ENCODE data around the gene SP8.
A peak's percentile ranks its signal among the peaks of the same experiment; 100 is the strongest.

Gene SP8

GRCh38 chr7:20787660-20788419 lies 1.2 kb upstream of the SP8 start:
- peaks cover 94% of the 10 kb centered on the region for H3K27me3 Mint-ChIP-seq
- CTCF ChIA-PET, result no interaction called here
- peak overlapping the region; percentile 6 for H3K27ac Mint-ChIP-seq
- peaks cover 7% of the 10 kb centered on the region for H3K9me3 Mint-ChIP-seq
- peaks cover 22% of the 10 kb centered on the region for H3K36me3 Mint-ChIP-seq
- H3K4me1 Mint-ChIP-seq, result peaks cover 23% of the 10 kb centered on the region
- peak overlapping the region; percentile 54 for H3K4me3 Mint-ChIP-seq
- DNase-seq, result no peak

GRCh38 chr7:20786421-20786778 lies 286 bp downstream of the SP8 start:
- Mint-ChIP-seq H3K27ac (peak overlapping the region; percentile 81), H3K27me3 (peaks cover 87% of the 10 kb centered on the region), H3K4me3 (peak overlapping the region; percentile 65), H3K4me1 (peaks cover 23% of the 10 kb centered on the region), H3K36me3 (peaks cover 20% of the 10 kb centered on the region), H3K9me3 (peaks cover 7% of the 10 kb centered on the region)
- no peak for DNase-seq
- CTCF ChIA-PET, result interaction anchor here (0.6 kb wide), 1 partner anchor 8 kb away, joined by 3 read pairs; no protein-coding TSS in a partner anchor

- Mint-ChIP-seq H3K27me3 (peaks cover 83% of the 10 kb centered on the region), H3K4me3 (peak overlapping the region; percentile 65), H3K36me3 (peaks cover 20% of the 10 kb centered on the region), H3K4me1 (peaks cover 20% of the 10 kb centered on the region), H3K27ac (peak overlapping the region; percentile 81), H3K9me3 (peaks cover 7% of the 10 kb centered on the region)
- CTCF ChIA-PET, result interaction anchor here (0.6 kb wide), 1 partner anchor 8 kb away, joined by 3 read pairs; no protein-coding TSS in a partner anchor
- DNase-seq, result no peak
These were observed 655 bp downstream of the SP8 start for GRCh38 chr7:20786049-20786412.

- Mint-ChIP-seq H3K27ac (peak overlapping the region; percentile 62), H3K4me1 (peaks cover 20% of the 10 kb centered on the region), H3K27me3 (peaks cover 83% of the 10 kb centered on the region), H3K9me3 (peaks cover 7% of the 10 kb centered on the region), H3K36me3 (peaks cover 20% of the 10 kb centered on the region), H3K4me3 (peak overlapping the region; percentile 65)
- CTCF ChIA-PET, result no interaction called here
- DNase-seq, result peak; percentile 20
These were observed 1.3 kb downstream of the SP8 start for GRCh38 chr7:20785157-20786048.

- Mint-ChIP-seq H3K36me3 (peaks cover 20% of the 10 kb centered on the region), H3K9me3 (peaks cover 7% of the 10 kb centered on the region), H3K4me3 (no peak overlapping the region), H3K4me1 (peaks cover 20% of the 10 kb centered on the region), H3K27me3 (peaks cover 83% of the 10 kb centered on the region), H3K27ac (no peak overlapping the region)
- DNase-seq, result no peak
- CTCF ChIA-PET, result no interaction called here
These were observed 2.1 kb downstream of the SP8 start for GRCh38 chr7:20784388-20785156.

- CTCF ChIA-PET, result no interaction called here
- peaks cover 7% of the 10 kb centered on the region for H3K9me3 Mint-ChIP-seq
- peaks cover 20% of the 10 kb centered on the region for H3K36me3 Mint-ChIP-seq
- peaks cover 20% of the 10 kb centered on the region for H3K4me1 Mint-ChIP-seq
- no peak for DNase-seq
- peaks cover 87% of the 10 kb centered on the region for H3K27me3 Mint-ChIP-seq
- H3K4me3 Mint-ChIP-seq, result peak overlapping the region; percentile 57
- peak overlapping the region; percentile 87 for H3K27ac Mint-ChIP-seq
These were observed 2.8 kb downstream of the SP8 start for GRCh38 chr7:20783700-20784387.

GRCh38 chr7:20783125-20783699 lies 3.5 kb downstream of the SP8 start:
- H3K27me3 Mint-ChIP-seq, result peaks cover 87% of the 10 kb centered on the region
- CTCF ChIA-PET, result no interaction called here
- peaks cover 20% of the 10 kb centered on the region for H3K4me1 Mint-ChIP-seq
- H3K27ac Mint-ChIP-seq, result peak overlapping the region; percentile 52
- no peak for DNase-seq
- H3K4me3 Mint-ChIP-seq, result no peak overlapping the region
- H3K36me3 Mint-ChIP-seq, result peaks cover 20% of the 10 kb centered on the region
- H3K9me3 Mint-ChIP-seq, result peaks cover 7% of the 10 kb centered on the region

- Mint-ChIP-seq H3K4me3 (no peak overlapping the region), H3K27me3 (peaks cover 79% of the 10 kb centered on the region), H3K27ac (peak overlapping the region; percentile 5), H3K4me1 (peaks cover 10% of the 10 kb centered on the region), H3K9me3 (peaks cover 2% of the 10 kb centered on the region), H3K36me3 (peaks cover 13% of the 10 kb centered on the region)
- CTCF ChIA-PET, result no interaction called here
- DNase-seq, result no peak
These were observed 7.6 kb downstream of the SP8 start for GRCh38 chr7:20779041-20779440.

GRCh38 chr7:20778063-20778721 lies 8.5 kb downstream of the SP8 start:
- Mint-ChIP-seq H3K36me3 (peaks cover 8% of the 10 kb centered on the region), H3K4me1 (peaks cover 7% of the 10 kb centered on the region)
- CTCF ChIA-PET, result interaction anchor here (1.6 to 2.4 kb wide), 2 partner anchors 471 to 476 kb away, joined by 4 to 7 read pairs; no protein-coding TSS in a partner anchor

GRCh38 chr7:20777377-20778062 lies 9.2 kb downstream of the SP8 start:
- no peaks in the 10 kb centered on the region for H3K9me3 Mint-ChIP-seq
- CTCF ChIA-PET, result interaction anchor here (0.6 to 2.4 kb wide), 3 partner anchors 17 to 477 kb away, joined by 3 to 7 read pairs (median 4); no protein-coding TSS in a partner anchor
- DNase-seq, result no peak
- H3K27me3 Mint-ChIP-seq, result peaks cover 64% of the 10 kb centered on the region
- H3K27ac Mint-ChIP-seq, result no peak overlapping the region
- peak overlapping the region; percentile 45 for H3K4me3 Mint-ChIP-seq
- H3K36me3 Mint-ChIP-seq, result peaks cover 4% of the 10 kb centered on the region
- peaks cover 7% of the 10 kb centered on the region for H3K4me1 Mint-ChIP-seq

More at GRCh38 chr7:20778063-20778721, 8.5 kb downstream of the SP8 start:
- H3K27ac Mint-ChIP-seq, result no peak overlapping the region
- peak; percentile 26 for DNase-seq
- no peaks in the 10 kb centered on the region for H3K9me3 Mint-ChIP-seq
- peaks cover 70% of the 10 kb centered on the region for H3K27me3 Mint-ChIP-seq
- H3K4me3 Mint-ChIP-seq, result no peak overlapping the region

- DNase-seq, result no peak
- H3K4me3 Mint-ChIP-seq, result peak overlapping the region; percentile 6
- CTCF ChIA-PET, result interaction anchor here (0.6 to 2.4 kb wide), 4 partner anchors 17 to 1326 kb away, joined by 3 to 7 read pairs (median 4); no protein-coding TSS in a partner anchor
- H3K27me3 Mint-ChIP-seq, result peaks cover 62% of the 10 kb centered on the region
- H3K27ac Mint-ChIP-seq, result peak overlapping the region; percentile 17
- H3K36me3 Mint-ChIP-seq, result peaks cover 4% of the 10 kb centered on the region
- H3K4me1 Mint-ChIP-seq, result peaks cover 7% of the 10 kb centered on the region
- H3K9me3 Mint-ChIP-seq, result no peaks in the 10 kb centered on the region
These were observed 9.7 kb downstream of the SP8 start for GRCh38 chr7:20776942-20777341.

GRCh38 chr7:20776214-20776911 lies 10.3 kb downstream of the SP8 start:
- peaks cover 4% of the 10 kb centered on the region for H3K36me3 Mint-ChIP-seq
- no peak overlapping the region for H3K27ac Mint-ChIP-seq
- no peaks in the 10 kb centered on the region for H3K9me3 Mint-ChIP-seq
- H3K4me1 Mint-ChIP-seq, result peaks cover 7% of the 10 kb centered on the region
- H3K27me3 Mint-ChIP-seq, result peaks cover 62% of the 10 kb centered on the region
- no peak for DNase-seq
- no peak overlapping the region for H3K4me3 Mint-ChIP-seq
- CTCF ChIA-PET, result interaction anchor here (1.6 to 2.4 kb wide), 2 partner anchors 478 to 1327 kb away, joined by 3 to 7 read pairs; no protein-coding TSS in a partner anchor
